NCI-H146 (cell line): ENCODE data around the gene ARVCF.

Experiments
- DNase-seq: peaks from one replicate; lab custom pipeline; 2025; lab: John Stamatoyannopoulos, UW

The ARVCF gene

DNA sequence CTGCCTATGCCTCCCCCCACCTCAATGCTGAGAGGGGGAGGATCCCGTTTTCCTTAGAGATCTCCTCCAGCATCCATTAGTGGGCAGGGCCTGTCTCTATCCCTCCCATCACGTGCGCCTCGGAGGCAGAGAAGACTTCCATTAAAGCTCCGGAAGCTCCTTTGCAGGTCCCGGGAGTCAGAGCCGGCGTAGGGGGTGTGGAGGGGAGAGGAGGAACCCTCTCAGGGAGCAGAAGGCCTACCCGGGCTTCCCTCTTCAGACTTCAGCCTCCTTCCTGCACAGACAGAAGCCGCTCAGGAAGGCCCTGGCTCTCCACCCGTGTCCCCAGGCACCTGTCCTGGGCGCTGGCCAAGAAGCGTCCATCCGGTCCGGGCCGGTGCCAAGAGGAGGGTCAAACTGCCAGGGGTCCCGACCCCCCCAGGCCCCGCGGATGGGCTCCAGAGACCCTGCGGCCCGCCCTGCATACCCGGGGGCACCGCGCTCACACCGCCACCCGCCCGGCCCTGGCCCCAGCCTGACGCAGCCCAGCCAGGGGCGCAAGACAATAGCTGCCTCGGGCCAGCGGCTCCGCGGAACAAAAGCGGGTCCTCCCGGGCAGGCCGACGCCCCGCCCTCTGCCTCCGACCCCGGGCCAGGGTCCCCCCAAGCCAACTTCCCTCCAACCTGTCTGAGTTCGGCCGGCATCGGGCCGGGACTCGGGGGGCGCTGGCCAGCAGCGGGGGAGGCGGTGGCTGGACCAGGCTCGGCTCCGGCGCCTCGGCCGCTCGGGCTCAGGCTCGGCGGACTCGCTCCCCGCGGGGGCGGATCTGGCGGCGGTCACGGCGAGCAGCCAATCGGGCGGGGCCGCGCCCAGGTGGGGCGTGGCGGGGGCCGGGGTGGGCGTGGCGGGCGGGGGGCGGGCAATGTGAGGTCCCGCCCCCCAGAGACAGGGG, 29.9 kb downstream of the ARVCF start:
- DNase-seq = peak; percentile 80

DNA sequence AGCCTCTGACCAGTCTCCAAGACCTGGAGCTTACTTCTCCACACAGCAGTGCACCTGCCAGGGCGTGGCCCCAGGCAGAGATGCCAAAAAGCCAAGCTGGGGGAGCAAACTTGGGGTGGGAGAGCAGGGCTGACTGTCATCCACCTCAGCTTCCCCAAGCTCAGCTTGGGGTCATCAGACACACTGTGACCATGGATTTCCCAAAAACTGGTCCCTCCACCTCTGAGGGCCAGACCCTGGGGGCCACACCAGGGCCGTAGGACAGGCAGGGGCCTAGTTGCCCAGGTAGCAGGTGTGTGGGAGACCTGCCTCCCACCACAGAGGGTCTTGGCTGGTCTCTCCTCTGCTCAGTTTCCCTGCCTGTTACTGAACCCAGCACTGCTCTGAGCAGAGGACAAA, 30.6 kb downstream of the ARVCF start:
- peak; percentile 35 for DNase-seq

DNA sequence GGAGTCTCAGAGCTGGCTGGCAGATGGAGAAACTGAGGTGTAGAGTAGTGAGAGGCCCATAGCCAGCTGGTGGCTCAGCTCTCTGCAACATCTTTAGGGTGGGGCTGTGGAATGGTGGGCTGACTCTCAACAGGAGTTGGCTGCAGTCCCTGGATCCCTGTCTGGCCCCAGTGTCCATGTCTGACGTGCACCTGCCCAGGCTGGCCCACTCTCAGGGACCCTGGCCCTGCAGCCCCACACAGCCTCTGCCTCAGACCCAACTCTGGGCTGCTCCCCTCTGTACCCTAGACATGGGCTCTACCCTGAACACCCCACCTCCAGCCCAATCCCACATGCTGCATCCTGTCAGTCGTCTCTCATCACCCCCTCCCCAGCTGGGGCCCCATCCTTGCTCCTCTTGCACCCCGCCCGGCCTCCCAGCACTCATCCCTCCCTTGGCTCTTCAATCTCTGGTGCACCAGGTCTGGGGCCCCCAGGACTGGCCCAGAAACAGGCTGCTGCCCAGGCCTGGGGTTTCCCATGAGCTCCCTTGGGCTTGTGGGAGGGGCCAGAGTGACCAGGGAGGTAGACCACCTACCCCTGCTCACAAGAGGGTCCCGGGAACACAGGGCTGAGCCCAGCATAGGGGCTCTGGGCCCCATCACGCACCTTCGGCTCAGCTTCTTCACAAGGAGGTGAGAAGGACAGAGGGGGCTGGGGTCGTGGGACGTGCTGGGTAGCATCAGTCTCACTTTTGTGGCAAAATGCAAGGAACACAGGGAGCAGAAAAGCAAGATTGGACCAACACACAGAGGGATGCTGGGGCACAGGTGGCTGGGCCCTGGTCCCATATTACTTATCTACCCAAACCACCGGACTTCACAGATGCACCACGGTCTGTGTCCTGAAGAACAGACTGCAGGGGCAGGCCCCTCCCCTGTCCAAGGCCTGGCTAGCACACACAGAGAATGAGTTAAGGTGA, 31.5 kb downstream of the ARVCF start:
- no peak for DNase-seq

DNA sequence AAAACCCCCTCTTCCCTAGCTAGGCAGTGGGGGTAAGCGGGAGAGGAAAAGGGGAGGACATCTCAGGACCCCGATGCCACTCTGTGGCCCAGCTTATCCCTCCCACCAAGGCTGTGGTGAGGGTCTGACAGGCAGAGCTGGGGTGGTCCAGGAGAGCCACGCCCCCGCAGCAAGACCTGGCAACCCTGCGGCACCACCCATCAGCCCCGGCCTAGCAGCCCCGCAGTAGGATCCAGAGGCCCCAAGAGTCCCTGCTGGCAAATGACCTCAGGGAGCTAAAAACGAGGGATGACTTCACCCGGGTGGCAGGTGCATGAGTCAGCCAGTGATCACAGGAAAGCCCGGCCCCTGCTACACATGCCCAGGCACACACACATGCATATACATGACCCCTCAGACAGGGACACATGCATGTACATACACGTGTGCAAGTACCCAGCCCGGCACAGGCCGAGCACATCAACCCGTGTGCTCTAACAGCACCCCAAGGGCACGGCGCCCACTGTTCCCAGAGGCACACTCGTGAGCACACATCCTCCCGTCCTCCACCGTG, 32.3 kb downstream of the ARVCF start:
- peak; percentile 64 for DNase-seq

DNA sequence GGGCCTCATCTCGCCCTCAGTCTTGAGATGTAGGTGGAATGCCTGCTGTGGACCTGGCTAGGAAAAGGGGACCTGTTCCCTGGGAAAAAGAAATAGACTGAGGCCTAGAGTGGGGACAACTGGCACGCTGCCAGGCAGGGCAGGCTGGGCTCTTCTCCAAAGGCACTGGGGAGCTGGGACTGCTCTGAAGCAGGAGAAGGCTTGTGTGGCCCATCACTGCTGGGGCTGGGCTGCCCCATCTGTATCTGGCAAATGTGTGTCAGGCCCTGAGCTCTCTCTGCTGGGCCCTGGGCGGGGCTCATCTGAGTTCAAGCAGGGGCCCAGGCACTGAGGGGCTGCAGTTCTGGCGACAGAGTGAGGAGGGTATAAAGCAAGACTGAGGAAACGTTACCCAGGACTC, 32.9 kb downstream of the ARVCF start:
- DNase-seq = no peak

DNA sequence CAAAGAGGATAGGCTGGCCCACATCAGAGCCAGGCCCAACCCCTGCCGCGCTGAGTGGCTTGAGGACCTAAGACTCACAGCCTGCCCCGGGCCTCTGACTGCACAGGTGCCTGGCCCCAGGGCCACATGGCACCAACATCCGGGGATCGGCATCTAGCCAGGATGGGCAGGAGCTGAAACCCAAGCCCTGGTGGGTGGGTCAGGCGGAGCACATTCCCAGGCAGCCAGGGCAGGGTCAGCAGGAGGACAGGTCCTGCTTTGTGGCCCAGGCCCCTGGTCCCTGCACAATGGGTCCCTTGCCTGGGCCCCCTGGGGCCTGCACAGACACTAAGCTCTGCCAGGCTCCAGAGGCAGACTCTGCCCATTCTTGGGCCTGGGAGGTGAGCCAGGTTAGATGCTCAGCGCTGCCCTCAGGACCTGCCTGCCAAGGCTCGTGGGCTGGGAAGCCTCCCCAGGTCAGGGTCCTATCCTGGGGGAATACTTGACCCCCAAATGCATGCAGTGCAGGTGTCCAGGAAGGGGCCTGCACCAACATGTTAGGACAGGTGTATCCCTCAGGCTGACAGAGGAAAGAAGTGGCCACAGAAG, 33.5 kb downstream of the ARVCF start:
- no peak for DNase-seq

DNA sequence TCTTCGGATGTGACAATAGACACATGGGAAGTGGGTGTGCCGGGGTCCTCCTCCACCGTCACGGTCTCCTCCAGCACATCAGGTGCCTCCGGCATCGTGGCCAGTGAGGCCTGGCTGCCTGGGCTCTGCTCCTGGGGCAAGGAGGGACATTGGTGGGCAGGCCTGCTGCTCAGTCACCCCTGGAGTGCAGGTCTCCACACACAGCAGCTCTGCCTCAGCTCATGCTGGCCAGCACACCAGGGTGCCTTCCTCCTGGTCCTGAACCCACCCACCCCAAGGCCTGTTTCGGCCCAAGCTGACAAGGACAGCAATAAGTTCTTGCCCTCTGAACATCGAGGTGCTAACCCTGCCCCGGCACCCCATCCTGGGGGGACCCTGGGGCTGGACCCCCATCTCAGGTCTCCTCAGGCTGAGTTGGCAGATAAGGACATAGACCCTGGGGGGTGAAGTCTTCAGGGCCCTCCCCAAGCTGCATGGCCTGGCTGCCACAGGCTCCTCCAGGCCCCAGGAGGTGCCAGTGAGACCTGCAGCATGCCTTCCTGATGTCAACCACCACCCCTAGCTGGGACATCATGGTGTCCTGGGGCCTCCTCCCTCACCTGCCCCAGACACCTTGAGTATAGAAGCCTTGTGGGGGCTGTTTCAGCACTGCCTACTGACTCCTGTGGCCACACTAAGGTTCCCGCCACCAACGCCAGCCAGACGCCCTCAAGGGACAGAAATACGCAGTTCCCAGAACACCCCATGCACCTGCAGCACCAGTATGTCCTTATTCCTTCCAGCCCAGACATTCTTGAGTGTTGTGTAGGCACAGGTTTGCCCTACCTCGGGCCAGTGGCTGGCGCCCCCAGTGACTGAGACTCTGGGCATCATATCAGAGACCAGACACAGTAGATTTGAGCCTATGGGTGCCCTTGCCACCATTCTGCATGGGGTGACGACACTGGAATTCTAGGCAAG, 34.4 kb downstream of the ARVCF start:
- DNase-seq = no peak

DNA sequence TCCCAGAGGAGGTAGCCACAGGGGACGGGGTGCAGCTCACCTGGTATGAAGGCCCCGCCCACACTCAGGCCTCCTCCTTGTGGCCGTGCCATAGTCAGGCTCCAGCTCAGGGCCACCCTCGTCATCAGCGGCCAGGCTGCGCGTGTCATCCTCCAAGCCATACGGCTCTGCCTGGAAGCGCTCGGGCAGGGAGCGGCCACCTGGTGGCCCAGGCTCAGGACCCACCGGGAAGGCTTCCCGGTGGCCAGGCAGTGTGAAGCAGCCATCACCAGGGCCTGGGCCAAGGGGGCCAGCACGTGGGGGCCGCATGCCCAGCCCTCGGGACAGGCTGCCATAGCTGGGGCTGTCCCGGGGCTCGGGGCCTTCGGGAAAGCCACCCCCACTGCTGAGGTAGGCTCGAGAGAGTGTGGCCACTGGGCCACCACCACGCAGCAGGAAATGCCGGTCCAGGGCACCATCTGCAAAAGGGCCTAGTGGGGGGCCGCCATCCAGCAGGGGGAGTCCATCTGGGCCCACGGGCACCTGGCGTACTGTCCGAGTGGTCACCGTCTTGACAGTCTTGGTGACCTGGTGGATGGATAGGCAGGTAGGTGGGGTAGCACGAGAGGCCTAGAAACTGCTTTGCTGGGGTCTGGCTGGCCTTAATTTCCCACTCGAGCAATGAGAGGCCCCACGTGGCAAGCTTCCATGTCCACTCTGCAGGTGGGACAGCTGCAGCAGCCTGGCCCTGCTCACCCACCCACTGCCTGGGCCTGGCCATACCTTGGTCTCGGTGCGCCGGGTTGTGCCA, 35.3 kb downstream of the ARVCF start:
- DNase-seq = no peak

DNA sequence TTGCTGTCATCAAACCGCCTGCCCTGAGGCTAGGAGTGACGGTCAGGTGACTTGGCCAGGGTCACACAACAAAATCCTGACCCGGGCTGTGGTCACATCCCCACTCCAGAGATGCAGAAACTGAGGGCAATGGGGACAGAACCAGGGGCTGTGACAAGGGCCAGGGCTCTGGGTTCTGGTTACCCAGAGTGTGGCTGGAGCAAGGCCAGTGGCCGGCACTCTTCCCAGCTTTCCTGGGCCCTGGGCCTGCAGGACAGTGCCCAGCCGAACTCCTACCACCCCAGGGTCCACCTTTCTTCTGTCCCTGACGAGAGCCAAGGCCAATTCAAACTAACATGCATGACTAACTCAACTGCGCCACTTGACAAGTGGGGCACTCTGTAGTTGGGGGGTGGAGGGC, 35.9 kb downstream of the ARVCF start:
- no peak for DNase-seq

DNA sequence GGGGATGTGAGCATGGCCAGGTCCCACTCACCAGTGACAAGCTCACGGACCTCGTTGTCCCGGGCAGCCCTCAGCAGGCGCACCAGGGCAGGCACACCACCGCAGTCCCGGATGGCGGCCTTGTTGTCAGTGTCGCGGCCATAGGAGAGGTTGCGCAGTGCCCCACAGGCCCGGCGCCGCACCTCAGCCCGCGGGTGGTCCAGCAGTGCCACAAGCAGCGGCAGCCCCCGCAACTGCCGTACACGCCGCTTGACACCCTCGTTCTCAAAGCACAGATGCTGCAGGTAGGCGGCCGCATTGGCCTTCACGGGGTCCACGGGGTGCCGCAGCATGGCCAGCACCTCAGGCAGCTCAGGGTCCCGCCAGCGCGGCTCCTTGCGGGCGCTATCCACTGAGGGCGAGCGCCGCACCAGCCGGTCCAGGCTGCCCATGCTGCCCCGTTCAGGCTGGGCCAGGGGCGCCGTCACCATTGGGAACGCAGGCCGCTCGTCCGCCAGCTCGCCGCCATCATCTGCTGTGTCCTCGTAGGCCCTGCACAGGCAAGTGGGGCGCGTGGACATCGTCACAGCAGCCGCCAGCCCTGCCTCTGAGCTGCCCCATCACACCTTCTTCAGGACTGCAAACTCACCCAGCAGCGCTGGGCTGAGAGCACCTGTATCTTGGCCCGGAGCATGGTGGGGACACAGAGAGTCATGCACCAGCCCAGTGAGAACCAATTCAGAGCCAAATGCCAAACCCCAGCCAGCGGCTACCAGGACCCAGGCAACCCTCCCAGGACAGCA, 36.7 kb downstream of the ARVCF start:
- no peak for DNase-seq

DNA sequence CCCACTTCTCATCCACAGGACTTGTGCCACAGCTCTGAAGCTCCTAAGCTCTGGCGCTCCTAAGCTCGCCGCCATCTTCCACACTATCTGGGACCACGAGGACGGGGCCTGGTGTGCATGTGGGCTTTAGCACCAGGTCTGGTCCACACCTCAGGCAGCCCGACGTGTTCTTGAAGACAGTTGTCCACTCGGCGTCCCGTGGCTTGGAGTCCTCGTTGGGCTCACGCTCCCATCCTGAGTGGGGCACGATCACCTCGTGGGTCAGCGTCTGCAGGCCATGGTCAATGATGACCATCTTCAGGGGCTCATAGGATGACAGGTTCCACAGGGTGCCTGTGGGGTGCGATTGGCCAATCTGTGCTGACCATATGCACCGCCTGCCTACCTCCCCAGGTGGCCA, 37.9 kb downstream of the ARVCF start:
- no peak for DNase-seq

DNA sequence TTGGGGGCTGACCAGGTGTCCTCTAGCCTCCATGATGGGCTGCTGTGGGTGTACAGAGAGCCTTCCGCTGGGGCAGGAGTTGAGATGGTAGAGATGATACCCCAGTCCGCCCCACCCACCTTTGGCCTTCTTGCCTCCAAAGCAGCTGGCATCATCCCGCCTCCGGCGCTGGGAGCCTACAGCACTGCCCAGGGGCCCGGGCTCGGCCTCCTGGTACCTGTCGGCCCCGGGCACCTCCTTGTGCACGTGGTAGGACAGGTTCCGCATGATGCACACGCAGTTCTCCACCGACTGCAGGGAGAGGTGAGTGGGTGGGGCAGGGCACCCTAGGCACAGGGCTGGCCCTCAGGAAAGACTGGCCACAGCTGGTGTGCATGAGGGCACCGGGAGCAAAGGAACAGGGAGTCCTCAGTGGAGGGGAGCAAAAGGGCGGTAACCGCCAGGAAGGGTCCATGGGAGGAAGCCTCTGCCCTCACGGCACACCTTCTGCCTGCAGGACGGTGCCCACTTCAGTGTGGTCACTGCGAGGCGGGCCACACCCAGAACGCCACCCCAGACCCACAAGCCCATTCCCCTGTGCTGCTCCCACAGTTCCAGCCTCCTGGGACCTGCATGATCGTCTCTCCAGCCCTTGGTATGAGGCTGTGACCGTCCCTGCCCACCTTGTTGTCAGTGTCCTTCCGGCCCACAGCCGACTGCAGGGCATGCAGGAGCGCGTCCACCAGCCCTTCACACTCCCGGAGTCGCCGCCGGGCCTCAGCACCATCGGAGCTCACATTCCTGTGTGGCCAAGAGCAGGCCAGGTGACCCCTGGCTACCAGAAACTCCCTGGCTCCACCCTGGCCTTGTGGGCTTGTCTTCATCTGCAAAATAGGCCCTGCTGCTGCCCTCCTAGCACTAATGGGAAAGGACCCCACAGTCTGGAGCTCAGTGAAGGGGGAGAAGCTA, 39.1 kb downstream of the ARVCF start:
- no peak for DNase-seq

DNA sequence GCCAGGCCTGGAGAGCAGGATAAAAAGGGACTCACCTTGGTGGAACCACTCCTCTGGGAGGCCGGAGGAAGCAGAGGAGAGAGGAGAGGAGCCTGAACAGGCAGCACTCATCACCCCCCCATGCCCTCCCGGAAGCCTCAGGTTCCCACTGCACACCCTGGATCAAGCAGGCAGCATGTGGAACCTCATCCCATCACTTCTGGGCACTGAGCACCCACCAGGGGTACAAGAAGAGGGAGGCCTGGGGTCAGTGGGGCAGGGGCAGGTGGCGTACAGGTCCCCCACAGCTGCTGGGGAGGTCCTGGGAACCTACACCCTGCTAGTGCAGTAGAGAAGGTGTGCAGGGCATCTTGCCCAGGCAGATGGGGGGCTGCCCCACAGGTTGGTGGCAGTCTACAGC, 40.0 kb downstream of the ARVCF start:
- DNase-seq = no peak

DNA sequence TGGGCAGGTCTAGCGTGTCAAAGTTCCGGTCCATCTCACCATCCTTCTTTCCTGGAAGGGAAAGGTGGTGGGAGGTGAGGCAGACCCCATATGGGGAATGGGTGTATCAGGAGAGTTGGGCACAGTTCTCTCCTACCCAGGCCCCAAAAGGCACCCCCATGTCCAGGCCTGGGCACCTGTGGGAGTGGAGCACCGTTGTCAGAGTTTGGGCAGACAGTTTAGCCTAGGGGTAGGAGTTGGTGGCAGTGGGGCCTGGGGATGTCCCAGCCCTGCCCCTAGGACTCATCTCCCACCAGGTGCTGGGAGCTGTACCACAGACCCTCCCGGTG, 41.0 kb downstream of the ARVCF start:
- no peak for DNase-seq

DNA sequence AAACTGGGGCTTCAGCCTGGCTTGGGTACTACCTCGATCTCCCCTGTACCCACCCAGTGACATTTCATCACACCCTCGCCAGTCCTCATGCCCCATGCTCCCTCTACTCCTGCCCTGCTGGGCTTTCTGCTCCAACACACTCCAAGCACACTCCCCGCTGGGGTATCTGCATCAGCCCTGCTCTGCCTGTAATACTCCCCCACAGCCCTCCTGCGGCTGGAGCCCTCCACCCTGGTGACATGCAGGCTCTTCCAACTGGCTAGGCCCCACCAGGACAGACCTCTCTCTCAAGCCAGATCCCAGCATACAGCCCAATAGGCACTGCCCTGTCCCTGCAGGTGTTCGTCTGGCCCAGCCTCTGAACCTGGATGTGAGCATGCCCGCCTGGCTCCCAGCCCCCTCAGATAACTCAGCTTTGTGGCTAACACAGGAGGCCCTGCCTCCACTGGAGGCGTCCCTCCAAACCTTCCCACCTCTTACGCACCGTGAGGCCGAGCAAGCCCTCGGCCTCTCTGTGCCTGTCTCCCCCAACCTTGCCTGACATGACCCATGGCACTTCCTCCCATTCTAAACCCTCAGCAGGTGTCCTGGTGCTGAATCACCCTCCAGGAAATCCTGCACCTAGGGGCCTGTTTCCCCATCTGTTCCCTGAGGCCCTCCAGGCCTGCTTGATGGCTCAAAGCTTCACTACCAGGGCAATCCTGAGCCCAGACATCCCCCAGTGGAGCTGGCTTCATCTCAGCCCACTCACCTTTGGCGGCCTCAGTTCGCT, 41.5 kb downstream of the ARVCF start:
- DNase-seq = peak; percentile 43

DNA sequence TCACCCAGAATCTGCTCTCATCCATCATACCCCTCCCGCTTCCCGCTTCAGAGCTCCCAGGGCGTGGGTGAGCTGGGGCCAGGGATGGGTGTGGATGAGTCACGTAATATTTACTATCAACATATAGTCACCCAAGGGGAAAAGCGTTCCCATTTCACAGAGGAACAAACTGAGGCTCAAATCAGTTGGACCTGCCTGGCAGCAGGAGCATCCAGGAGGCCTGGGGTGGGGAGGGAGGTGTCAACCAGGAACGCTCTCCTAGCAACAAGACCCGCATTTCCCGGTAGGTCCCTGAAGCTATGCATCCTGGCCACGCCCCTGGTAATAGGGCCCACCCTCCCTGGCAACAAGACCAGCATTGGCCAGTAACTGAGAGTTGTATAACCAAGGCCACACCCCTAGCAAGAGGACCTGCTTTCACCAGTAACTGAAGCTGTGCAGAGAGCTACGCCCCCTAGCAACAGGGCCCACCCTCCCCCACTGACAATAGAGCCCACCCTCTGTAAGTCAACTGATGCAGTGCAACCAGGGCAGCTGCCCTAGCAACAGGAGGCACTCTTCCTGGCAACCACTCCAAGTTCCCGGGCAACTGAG, 42.3 kb downstream of the ARVCF start:
- DNase-seq = peak; percentile 88
